ENCODE data around the gene CCNI2. TPM values are rescaled to one million over a fixed set of nuclear protein-coding genes. Genes with fewer than 3 reads are reported as not detected.
A peak's percentile ranks its signal among the peaks of the same experiment; 100 is the strongest.

The CCNI2 gene
- total and polyA plus RNA-seq, 2 experiments from 2014 or later, result 0.66 TPM; not detected in 1

GRCh38 chr5:132776131-132776937 lies 29.1 kb downstream of the CCNI2 start:
- Histone ChIP-seq H3K27me3 (peaks cover 41% of the 10 kb centered on the region), H3K36me3 (no peaks in the 10 kb centered on the region), H3K4me1 (ENCODE audit: low read depth) (peaks cover 9% of the 10 kb centered on the region), H3K27ac (peak overlapping the region; percentile 51), H3K4me3 (peak overlapping the region; percentile 74), H3K9me3 (ENCODE audit: low read depth) (no peaks in the 10 kb centered on the region)
- peak; percentile 35 for DNase-seq (ENCODE audit: low read depth in 1 of 2, low spot score in 1 of 2)
- TF ChIP-seq CTCF (IDR thresholded peaks at IDR 0.05; ENCODE audit: low read depth, low read length), result no peak

GRCh38 chr5:132776938-132777208 lies 29.6 kb downstream of the CCNI2 start:
- peaks cover 8% of the 10 kb centered on the region for H3K4me1 ChIP-seq (ENCODE audit: low read depth)
- no peaks in the 10 kb centered on the region for H3K9me3 ChIP-seq (ENCODE audit: low read depth)
- H3K27me3 ChIP-seq, result peaks cover 45% of the 10 kb centered on the region
- no peaks in the 10 kb centered on the region for H3K36me3 ChIP-seq
- peak overlapping the region; percentile 74 for H3K4me3 ChIP-seq
- no peak for TF ChIP-seq CTCF (IDR thresholded peaks at IDR 0.05; ENCODE audit: low read depth, low read length)
- no peak for DNase-seq (ENCODE audit: low read depth in 1 of 2, low spot score in 1 of 2)
- peak overlapping the region; percentile 51 for H3K27ac ChIP-seq

GRCh38 chr5:132777209-132778069 lies 30.2 kb downstream of the CCNI2 start, which contains the start of gene SEPTIN8:
Gene SEPTIN8, minus strand, starts transcription at chr5:132777239. Its CDS starts 102 bp downstream, at chr5:132777137.
- peaks cover 49% of the 10 kb centered on the region for H3K27me3 ChIP-seq
- H3K4me3 ChIP-seq, result peak within 1 kb of the TSS; percentile 74
- no peaks in the 10 kb centered on the region for H3K36me3 ChIP-seq
- peaks cover 8% of the 10 kb centered on the region for H3K4me1 ChIP-seq (ENCODE audit: low read depth)
- TF ChIP-seq CTCF (IDR thresholded peaks at IDR 0.05; ENCODE audit: low read depth, low read length), result no peak
- peak within 1 kb of the TSS; percentile 51 for H3K27ac ChIP-seq
- H3K9me3 ChIP-seq (ENCODE audit: low read depth), result no peaks in the 10 kb centered on the region
- peak; percentile 51 to 79 for DNase-seq (ENCODE audit: low read depth in 1 of 2, low spot score in 1 of 2)

GRCh38 chr5:132778129-132778528 lies 30.9 kb downstream of the CCNI2 start:
- Histone ChIP-seq H3K27me3 (peaks cover 54% of the 10 kb centered on the region), H3K4me3 (no peak overlapping the region), H3K36me3 (no peaks in the 10 kb centered on the region), H3K9me3 (ENCODE audit: low read depth) (no peaks in the 10 kb centered on the region), H3K27ac (no peak overlapping the region), H3K4me1 (ENCODE audit: low read depth) (peaks cover 8% of the 10 kb centered on the region)
- DNase-seq (ENCODE audit: low read depth in 1 of 2, low spot score in 1 of 2), result no peak
- no peak for TF ChIP-seq CTCF (IDR thresholded peaks at IDR 0.05; ENCODE audit: low read depth, low read length)

- H3K4me1 ChIP-seq (ENCODE audit: low read depth), result peaks cover 8% of the 10 kb centered on the region
- H3K4me3 ChIP-seq, result no peak overlapping the region
- H3K9me3 ChIP-seq (ENCODE audit: low read depth), result no peaks in the 10 kb centered on the region
- peaks cover 54% of the 10 kb centered on the region for H3K27me3 ChIP-seq
- no peak for TF ChIP-seq CTCF (IDR thresholded peaks at IDR 0.05; ENCODE audit: low read depth, low read length)
- DNase-seq (ENCODE audit: low read depth in 1 of 2, low spot score in 1 of 2), result no peak
- no peak overlapping the region for H3K27ac ChIP-seq
- no peaks in the 10 kb centered on the region for H3K36me3 ChIP-seq
Observed at GRCh38 chr5:132778856-132779255, 31.6 kb downstream of the CCNI2 start.

Data from cardiac muscle cell (in vitro differentiated cells and primary cell).